ENCODE measurements around the gene CYSTM1. TPM values are rescaled to one million over a fixed set of nuclear protein-coding genes. Genes with fewer than 3 reads are reported as not detected.

CYSTM1 gene
- total and polyA plus RNA-seq, 4 donors, result 8.1 to 45.7 (median 23.4) TPM

DNA sequence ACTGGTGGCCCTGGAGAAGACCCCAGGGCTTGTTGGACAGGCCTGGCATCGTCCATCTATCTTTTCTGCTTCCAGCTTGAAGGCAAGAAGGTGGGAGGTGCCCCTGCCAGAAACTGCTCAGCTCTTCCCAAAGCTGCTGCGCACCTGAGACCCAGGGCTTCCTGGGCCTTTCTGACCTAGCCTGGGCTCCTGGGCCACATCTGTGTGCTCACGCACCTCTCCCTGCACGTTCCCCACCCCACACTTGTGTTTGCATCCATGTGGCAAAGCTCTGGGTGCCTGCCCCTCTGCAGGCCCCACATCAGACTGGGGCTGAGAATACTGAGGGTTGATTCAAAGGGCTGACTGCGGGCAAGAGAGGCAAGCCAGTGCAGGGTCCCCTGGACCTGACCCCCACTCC, 64.5 kb downstream of the CYSTM1 start:
- H3K4me3 ChIP-seq (ENCODE audit: low read depth in 1 of 3, low read length in 3 of 3), result no peak overlapping the region
- 98% methylated on average over 5 of the region's 5 CpGs for WGBS
- no peak for TF ChIP-seq NR2F2 (IDR thresholded peaks at IDR 0.05)
- TF ChIP-seq SP1 (IDR thresholded peaks at IDR 0.05), result no peak
- no peak for TF ChIP-seq FOXA2 (IDR thresholded peaks at IDR 0.05)
- no peak for TF ChIP-seq RXRA (IDR thresholded peaks at IDR 0.05)
- TF ChIP-seq RAD21 (IDR thresholded peaks at IDR 0.05), result no peak
- no peak for TF ChIP-seq TAF1 (conservative IDR thresholded peaks at IDR 0.05)
- TF ChIP-seq FOXA1 (IDR thresholded peaks at IDR 0.05), result no peak
- no peak overlapping the region for H3K27ac ChIP-seq (ENCODE audit: low read depth in 1 of 2, low read length in 2 of 2)
- no peaks in the 10 kb centered on the region for H3K9me3 ChIP-seq (ENCODE audit: control insufficient read depth in 4 of 4, low read length in 3 of 4)
- no peaks in the 10 kb centered on the region for H3K27me3 ChIP-seq (ENCODE audit: control insufficient read depth in 4 of 4, insufficient read depth in 4 of 4, low read length in 3 of 4)
- DNase-seq (ENCODE audit: low spot score), result no peak
- H3K36me3 ChIP-seq (ENCODE audit: control insufficient read depth in 4 of 4, insufficient read depth in 3 of 4, low read depth in 1 of 4, low read length in 3 of 4), result no peaks in the 10 kb centered on the region
- H3K9ac ChIP-seq (ENCODE audit: low read depth in 1 of 2, low read length in 2 of 2), result no peak overlapping the region
- H3K4me1 ChIP-seq (ENCODE audit: control insufficient read depth in 4 of 4, insufficient read depth in 4 of 4, low read length in 3 of 4), result peaks cover 6 to 32% (median 20%) of the 10 kb centered on the region in 4 donors

DNA sequence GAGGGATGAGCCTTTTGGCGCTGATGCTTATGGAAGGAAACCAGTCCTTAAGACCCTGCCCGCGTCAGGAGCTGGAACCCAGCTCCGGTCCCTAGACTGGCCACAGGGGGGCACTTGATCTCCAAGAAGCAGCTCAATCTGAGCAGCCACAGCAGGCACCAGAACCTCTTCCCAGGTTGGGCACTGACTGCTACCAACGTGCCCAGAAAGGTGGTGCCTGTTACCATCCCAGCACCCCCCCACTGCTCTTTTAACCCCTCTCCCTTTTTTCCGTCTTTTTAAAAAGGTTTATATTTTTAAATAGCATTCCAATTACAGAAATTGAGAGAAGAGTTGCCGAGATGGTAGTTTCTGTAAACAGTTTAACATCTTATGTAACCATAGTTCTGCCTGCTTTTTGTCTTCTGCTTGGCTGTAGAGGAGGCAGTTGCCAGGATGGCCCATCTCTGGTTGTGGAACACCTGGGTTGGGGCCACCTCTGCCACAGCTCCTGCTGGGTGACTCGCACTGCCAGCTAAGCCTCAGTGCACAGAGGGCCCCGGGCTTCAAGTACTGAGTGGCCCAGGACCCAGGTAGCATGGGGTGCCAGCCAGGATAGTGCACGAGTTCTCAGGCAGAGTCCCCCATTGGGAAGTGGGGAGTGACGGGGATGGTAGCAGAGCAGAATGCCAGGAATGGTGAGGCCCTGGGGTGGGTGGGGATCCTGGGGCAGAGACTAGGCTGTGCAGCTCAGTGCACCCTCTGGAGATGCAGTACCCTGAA, 65.1 kb downstream of the CYSTM1 start:
- 73% methylated on average over 11 of the region's 11 CpGs for WGBS
- peaks cover 6 to 35% (median 24%) of the 10 kb centered on the region in 4 donors for H3K4me1 ChIP-seq (ENCODE audit: control insufficient read depth in 4 of 4, insufficient read depth in 4 of 4, low read length in 3 of 4)
- peaks cover 0 to 2% (median 0%) of the 10 kb centered on the region in 4 donors for H3K36me3 ChIP-seq (ENCODE audit: control insufficient read depth in 4 of 4, insufficient read depth in 3 of 4, low read depth in 1 of 4, low read length in 3 of 4)
- H3K27ac ChIP-seq (ENCODE audit: low read depth in 1 of 2, low read length in 2 of 2), result no peak overlapping the region
- no peaks in the 10 kb centered on the region for H3K9me3 ChIP-seq (ENCODE audit: control insufficient read depth in 4 of 4, low read length in 3 of 4)
- H3K27me3 ChIP-seq (ENCODE audit: control insufficient read depth in 4 of 4, insufficient read depth in 4 of 4, low read length in 3 of 4), result no peaks in the 10 kb centered on the region
- no peak for DNase-seq (ENCODE audit: low spot score)
- H3K9ac ChIP-seq (ENCODE audit: low read depth in 1 of 2, low read length in 2 of 2), result no peak overlapping the region
- TF ChIP-seq JUND (IDR thresholded peaks at IDR 0.05) (no peak), NR2F2 (IDR thresholded peaks at IDR 0.05) (no peak), YY1 (IDR thresholded peaks at IDR 0.05) (no peak), RAD21 (IDR thresholded peaks at IDR 0.05) (peak; percentile 66 to 80), RXRA (IDR thresholded peaks at IDR 0.05) (no peak), TAF1 (conservative IDR thresholded peaks at IDR 0.05) (no peak)
- TF ChIP-seq, protein P1, sequence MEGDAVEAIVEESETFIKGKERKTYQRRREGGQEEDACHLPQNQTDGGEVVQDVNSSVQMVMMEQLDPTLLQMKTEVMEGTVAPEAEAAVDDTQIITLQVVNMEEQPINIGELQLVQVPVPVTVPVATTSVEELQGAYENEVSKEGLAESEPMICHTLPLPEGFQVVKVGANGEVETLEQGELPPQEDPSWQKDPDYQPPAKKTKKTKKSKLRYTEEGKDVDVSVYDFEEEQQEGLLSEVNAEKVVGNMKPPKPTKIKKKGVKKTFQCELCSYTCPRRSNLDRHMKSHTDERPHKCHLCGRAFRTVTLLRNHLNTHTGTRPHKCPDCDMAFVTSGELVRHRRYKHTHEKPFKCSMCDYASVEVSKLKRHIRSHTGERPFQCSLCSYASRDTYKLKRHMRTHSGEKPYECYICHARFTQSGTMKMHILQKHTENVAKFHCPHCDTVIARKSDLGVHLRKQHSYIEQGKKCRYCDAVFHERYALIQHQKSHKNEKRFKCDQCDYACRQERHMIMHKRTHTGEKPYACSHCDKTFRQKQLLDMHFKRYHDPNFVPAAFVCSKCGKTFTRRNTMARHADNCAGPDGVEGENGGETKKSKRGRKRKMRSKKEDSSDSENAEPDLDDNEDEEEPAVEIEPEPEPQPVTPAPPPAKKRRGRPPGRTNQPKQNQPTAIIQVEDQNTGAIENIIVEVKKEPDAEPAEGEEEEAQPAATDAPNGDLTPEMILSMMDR (IDR thresholded peaks at IDR 0.05; ENCODE audit: low read depth, low read length, missing input control), result peak; percentile 53
- no peak overlapping the region for H3K4me3 ChIP-seq (ENCODE audit: low read depth in 1 of 3, low read length in 3 of 3)

DNA sequence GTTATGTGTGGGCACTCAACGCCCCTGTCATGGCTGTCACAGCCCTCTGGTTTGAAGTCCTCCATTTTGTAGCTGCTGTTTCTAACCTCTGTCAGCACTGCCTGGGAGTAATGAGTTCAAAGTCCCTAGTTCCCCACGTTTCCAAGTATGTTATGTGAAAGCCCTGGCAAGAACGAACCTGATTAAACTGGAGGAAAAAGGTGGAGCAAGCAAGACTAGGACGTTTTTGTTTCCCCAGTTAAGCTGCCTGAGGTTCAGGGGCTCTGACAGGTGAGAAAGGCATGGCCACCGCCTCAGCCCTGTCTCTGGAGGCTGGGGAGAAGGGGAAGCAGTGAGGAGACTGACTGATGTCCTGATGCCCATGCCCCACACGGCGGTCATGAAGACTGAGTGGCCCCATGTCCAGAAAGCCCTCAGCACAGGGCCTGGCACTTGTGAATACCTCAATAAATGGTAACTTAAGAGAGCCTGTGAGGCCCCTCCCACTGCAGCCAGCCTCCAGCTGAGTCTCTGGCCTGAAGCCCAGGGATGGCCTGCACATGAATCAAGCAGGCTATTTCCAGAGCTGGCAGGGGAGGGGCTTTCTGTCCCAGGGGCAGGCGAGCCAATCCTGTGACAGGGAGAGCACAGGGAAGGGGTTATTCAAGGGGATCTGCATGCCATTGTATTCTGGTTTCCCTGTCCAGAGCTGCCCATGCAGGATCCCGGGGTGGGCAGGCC, 66.2 kb downstream of the CYSTM1 start:
- H3K27me3 ChIP-seq (ENCODE audit: control insufficient read depth in 4 of 4, insufficient read depth in 4 of 4, low read length in 3 of 4), result no peaks in the 10 kb centered on the region
- no peak overlapping the region for H3K4me3 ChIP-seq (ENCODE audit: low read depth in 1 of 3, low read length in 3 of 3)
- peaks cover 4 to 28% (median 19%) of the 10 kb centered on the region in 4 donors for H3K4me1 ChIP-seq (ENCODE audit: control insufficient read depth in 4 of 4, insufficient read depth in 4 of 4, low read length in 3 of 4)
- no peaks in the 10 kb centered on the region for H3K9me3 ChIP-seq (ENCODE audit: control insufficient read depth in 4 of 4, low read length in 3 of 4)
- DNase-seq (ENCODE audit: low spot score), result peak; percentile 66
- 41% methylated on average over 9 of the region's 9 CpGs for WGBS
- peaks cover 0 to 8% (median 3%) of the 10 kb centered on the region in 4 donors for H3K36me3 ChIP-seq (ENCODE audit: control insufficient read depth in 4 of 4, insufficient read depth in 3 of 4, low read depth in 1 of 4, low read length in 3 of 4)
- peak overlapping the region in 1 of 2 donors; percentile 29 for H3K27ac ChIP-seq (ENCODE audit: low read depth in 1 of 2, low read length in 2 of 2)
- H3K9ac ChIP-seq (ENCODE audit: low read depth in 1 of 2, low read length in 2 of 2), result no peak overlapping the region
- TF ChIP-seq HNF4G (IDR thresholded peaks at IDR 0.05), result peak; percentile 56
- TF ChIP-seq, protein P2, sequence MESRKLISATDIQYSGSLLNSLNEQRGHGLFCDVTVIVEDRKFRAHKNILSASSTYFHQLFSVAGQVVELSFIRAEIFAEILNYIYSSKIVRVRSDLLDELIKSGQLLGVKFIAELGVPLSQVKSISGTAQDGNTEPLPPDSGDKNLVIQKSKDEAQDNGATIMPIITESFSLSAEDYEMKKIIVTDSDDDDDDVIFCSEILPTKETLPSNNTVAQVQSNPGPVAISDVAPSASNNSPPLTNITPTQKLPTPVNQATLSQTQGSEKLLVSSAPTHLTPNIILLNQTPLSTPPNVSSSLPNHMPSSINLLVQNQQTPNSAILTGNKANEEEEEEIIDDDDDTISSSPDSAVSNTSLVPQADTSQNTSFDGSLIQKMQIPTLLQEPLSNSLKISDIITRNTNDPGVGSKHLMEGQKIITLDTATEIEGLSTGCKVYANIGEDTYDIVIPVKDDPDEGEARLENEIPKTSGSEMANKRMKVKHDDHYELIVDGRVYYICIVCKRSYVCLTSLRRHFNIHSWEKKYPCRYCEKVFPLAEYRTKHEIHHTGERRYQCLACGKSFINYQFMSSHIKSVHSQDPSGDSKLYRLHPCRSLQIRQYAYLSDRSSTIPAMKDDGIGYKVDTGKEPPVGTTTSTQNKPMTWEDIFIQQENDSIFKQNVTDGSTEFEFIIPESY (IDR thresholded peaks at IDR 0.05), result no peak
- peak; percentile 27 to 43 for TF ChIP-seq RXRA (IDR thresholded peaks at IDR 0.05)
- TF ChIP-seq GABPA (IDR thresholded peaks at IDR 0.05 in 1 of 2, conservative IDR thresholded peaks at IDR 0.05 in 1 of 2), result no peak
- TF ChIP-seq, protein P1 (IDR thresholded peaks at IDR 0.05; ENCODE audit: low read depth, low read length, missing input control), result no peak
- TF ChIP-seq JUND (IDR thresholded peaks at IDR 0.05), result no peak
- peak; percentile 68 to 76 for TF ChIP-seq HNF4A (conservative IDR thresholded peaks at IDR 0.05)
- peak in 1 of 2 donors; percentile 46 for TF ChIP-seq RAD21 (IDR thresholded peaks at IDR 0.05)
- no peak for TF ChIP-seq EGR1 (IDR thresholded peaks at IDR 0.05; ENCODE audit: low read depth in 2 of 2)
- no peak for TF ChIP-seq TAF1 (conservative IDR thresholded peaks at IDR 0.05)
- TF ChIP-seq, protein P3, sequence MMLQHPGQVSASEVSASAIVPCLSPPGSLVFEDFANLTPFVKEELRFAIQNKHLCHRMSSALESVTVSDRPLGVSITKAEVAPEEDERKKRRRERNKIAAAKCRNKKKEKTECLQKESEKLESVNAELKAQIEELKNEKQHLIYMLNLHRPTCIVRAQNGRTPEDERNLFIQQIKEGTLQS (IDR thresholded peaks at IDR 0.05), result no peak
- no peak for TF ChIP-seq FOXA2 (IDR thresholded peaks at IDR 0.05)
- TF ChIP-seq, protein P4, sequence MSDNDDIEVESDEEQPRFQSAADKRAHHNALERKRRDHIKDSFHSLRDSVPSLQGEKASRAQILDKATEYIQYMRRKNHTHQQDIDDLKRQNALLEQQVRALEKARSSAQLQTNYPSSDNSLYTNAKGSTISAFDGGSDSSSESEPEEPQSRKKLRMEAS (IDR thresholded peaks at IDR 0.05), result no peak
- no peak for TF ChIP-seq FOXA1 (IDR thresholded peaks at IDR 0.05)
- TF ChIP-seq YY1 (IDR thresholded peaks at IDR 0.05), result peak; percentile 88
- TF ChIP-seq SP1 (IDR thresholded peaks at IDR 0.05), result peak; percentile 82
- TF ChIP-seq NR2F2 (IDR thresholded peaks at IDR 0.05), result peak; percentile 28
